ENCODE results near the gene C1QTNF12.

C1QTNF12 gene

DNA sequence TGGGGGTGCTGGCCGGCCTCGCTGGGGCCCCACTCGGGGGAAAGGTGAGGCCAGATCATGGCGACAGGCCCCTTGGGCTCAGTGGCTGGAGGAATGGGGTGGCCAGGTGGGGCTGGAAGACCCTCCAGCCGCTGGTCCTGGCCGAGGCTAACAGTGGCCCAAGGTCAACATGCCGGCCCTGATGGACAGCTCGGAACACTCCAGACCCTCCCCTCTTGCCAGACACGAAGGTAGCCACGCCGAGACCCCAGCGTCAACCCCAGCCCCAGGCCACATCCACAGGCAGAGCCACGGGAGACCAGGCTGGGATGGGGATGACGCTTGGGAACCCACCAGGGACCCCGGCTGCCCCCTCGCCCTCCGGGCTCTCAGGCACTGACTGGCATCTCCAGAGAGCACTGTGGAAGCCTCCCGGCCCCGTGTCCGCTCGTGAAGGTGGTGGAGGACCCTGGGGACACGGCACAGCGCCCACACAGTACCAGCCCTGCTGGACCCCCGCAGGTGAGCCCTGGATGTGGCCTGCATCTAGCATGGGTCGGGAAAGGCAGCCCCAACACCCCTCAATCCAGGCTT is 905 bp upstream of the C1QTNF12 start:
- Histone ChIP-seq H3K4me3 (ENCODE audit: low read length) (no peak overlapping the region), H3K4me2 (ENCODE audit: low read depth, low read length) (no peak overlapping the region)
- no peak for TF ChIP-seq EZH2phosphoT487 (IDR thresholded peaks at IDR 0.05; ENCODE audit: low read length)
- TF ChIP-seq, protein P1, sequence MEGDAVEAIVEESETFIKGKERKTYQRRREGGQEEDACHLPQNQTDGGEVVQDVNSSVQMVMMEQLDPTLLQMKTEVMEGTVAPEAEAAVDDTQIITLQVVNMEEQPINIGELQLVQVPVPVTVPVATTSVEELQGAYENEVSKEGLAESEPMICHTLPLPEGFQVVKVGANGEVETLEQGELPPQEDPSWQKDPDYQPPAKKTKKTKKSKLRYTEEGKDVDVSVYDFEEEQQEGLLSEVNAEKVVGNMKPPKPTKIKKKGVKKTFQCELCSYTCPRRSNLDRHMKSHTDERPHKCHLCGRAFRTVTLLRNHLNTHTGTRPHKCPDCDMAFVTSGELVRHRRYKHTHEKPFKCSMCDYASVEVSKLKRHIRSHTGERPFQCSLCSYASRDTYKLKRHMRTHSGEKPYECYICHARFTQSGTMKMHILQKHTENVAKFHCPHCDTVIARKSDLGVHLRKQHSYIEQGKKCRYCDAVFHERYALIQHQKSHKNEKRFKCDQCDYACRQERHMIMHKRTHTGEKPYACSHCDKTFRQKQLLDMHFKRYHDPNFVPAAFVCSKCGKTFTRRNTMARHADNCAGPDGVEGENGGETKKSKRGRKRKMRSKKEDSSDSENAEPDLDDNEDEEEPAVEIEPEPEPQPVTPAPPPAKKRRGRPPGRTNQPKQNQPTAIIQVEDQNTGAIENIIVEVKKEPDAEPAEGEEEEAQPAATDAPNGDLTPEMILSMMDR (IDR thresholded peaks at IDR 0.05; ENCODE audit: low read length) = no peak
- no peak for TF ChIP-seq EZH2 (optimal IDR thresholded peaks at IDR 0.05; ENCODE audit: low read depth, low read length)

DNA sequence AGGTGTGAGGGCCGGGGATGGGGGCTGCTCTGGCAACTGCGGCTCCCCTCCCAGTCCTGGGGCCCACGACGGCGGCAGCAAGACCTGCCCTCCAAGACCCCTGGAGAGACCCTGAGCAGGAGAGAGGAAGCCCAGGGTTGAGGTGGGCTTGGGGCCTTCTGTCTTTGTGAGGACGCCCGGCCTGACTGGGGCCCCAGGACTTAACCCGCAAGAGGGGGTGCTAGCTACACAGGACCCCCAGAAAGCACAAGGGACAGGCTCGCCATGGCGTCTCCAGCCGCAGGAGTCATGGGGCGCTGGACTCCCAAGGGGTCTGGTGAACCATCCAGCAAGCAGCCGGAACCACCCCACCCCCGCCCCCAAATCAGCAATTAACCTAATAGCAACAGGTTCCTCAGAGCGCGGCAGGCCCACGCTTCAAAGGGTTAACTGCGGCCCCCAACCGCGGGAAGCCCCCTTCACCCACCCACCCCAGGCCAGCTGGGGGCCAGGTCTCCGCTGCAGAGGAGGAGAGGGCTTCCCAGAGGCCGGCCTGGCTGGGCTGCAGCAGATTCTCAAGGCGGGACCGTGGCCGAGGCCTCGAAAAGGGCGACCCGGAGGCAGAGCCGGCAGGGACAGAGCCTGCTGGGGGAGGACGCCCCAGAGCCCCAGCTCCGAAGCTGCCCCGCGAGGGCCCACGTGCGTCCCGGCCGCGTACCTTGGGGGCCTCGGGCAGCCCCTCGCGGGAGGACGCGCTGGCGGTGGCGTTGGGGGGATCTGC is 525 bp downstream of the C1QTNF12 start:
- no peaks in the 10 kb centered on the region for H3K36me3 ChIP-seq (replicated peaks; ENCODE audit: insufficient read depth, low read length)
- H3K79me2 ChIP-seq (ENCODE audit: low read length) = no peaks in the 10 kb centered on the region
- peaks cover 38% of the 10 kb centered on the region for H3K27me3 ChIP-seq (replicated peaks; ENCODE audit: insufficient read depth, low read length)
- no peak overlapping the region for H3K27ac ChIP-seq (ENCODE audit: low read length)
- DNase-seq = no peak
- H3K4me1 ChIP-seq (ENCODE audit: low read length) = no peaks in the 10 kb centered on the region
- H2AFZ ChIP-seq (ENCODE audit: low read length) = no peak overlapping the region
- no peak overlapping the region for H3K9ac ChIP-seq (ENCODE audit: low read length)
- H3K4me2 ChIP-seq (ENCODE audit: low read depth, low read length) = no peak overlapping the region
- H3K9me3 ChIP-seq (replicated peaks; ENCODE audit: insufficient read depth, low read length) = no peaks in the 10 kb centered on the region
- no peaks in the 10 kb centered on the region for H3K9me2 ChIP-seq (replicated peaks; ENCODE audit: insufficient read depth, low read length)
- H4K20me1 ChIP-seq (ENCODE audit: insufficient read depth, low read length) = no peaks in the 10 kb centered on the region
- H3F3A ChIP-seq (ENCODE audit: insufficient read depth, low read length) = no peaks in the 10 kb centered on the region
- H3K4me3 ChIP-seq (ENCODE audit: low read length) = no peak overlapping the region
- TF ChIP-seq EZH2 (optimal IDR thresholded peaks at IDR 0.05; ENCODE audit: low read depth, low read length) = no peak
- no peak for TF ChIP-seq EZH2phosphoT487 (IDR thresholded peaks at IDR 0.05; ENCODE audit: low read length)
- TF ChIP-seq, protein P1 (IDR thresholded peaks at IDR 0.05; ENCODE audit: low read length) = no peak

More for the DNA sequence above, 905 bp upstream of the C1QTNF12 start:
- Histone ChIP-seq H3K9me2 (replicated peaks; ENCODE audit: insufficient read depth, low read length) (no peaks in the 10 kb centered on the region), H3F3A (ENCODE audit: insufficient read depth, low read length) (no peaks in the 10 kb centered on the region), H3K36me3 (replicated peaks; ENCODE audit: insufficient read depth, low read length) (no peaks in the 10 kb centered on the region), H3K27me3 (replicated peaks; ENCODE audit: insufficient read depth, low read length) (peaks cover 24% of the 10 kb centered on the region), H3K9ac (ENCODE audit: low read length) (no peak overlapping the region), H3K9me3 (replicated peaks; ENCODE audit: insufficient read depth, low read length) (no peaks in the 10 kb centered on the region), H3K27ac (ENCODE audit: low read length) (no peak overlapping the region), H4K20me1 (ENCODE audit: insufficient read depth, low read length) (no peaks in the 10 kb centered on the region), H3K4me1 (ENCODE audit: low read length) (no peaks in the 10 kb centered on the region), H2AFZ (ENCODE audit: low read length) (no peak overlapping the region), H3K79me2 (ENCODE audit: low read length) (no peaks in the 10 kb centered on the region)
- DNase-seq = no peak

DNA sequence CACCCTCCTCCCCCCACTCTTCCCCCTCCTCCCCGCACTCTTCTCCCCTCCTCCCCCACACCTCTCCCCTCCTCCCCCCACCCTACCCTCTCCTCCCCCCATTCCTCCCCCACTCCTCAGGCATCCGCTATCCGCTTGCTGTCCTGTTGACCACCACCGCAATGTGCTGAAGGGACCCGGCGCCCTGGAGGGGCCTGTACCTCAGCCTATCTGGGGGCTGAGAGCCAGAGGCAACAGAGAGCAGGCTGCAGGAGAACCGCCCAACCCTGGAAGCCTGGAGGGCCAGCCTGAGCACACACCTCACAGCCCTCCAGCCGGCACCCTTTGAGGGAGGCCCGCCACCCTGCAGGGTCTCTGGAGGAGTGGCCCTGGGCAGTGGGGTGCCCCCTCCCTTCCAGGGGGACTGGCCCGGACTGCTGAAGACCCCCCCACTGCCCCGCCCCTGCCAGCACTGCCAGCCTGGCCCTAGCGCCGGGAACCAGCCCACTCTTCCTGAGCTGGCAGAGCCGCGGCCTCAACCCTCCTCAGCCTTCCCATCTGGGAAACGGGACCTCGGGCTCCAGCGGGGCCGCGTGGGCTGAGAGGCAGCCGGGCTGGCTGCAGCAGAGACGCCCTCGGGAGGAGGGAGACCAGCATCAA is 1.2 kb downstream of the C1QTNF12 start:
- no peaks in the 10 kb centered on the region for H3F3A ChIP-seq (ENCODE audit: insufficient read depth, low read length)
- no peaks in the 10 kb centered on the region for H4K20me1 ChIP-seq (ENCODE audit: insufficient read depth, low read length)
- no peaks in the 10 kb centered on the region for H3K36me3 ChIP-seq (replicated peaks; ENCODE audit: insufficient read depth, low read length)
- H3K79me2 ChIP-seq (ENCODE audit: low read length) = no peaks in the 10 kb centered on the region
- no peaks in the 10 kb centered on the region for H3K9me3 ChIP-seq (replicated peaks; ENCODE audit: insufficient read depth, low read length)
- no peak overlapping the region for H3K27ac ChIP-seq (ENCODE audit: low read length)
- no peak overlapping the region for H3K4me2 ChIP-seq (ENCODE audit: low read depth, low read length)
- no peak overlapping the region for H3K4me3 ChIP-seq (ENCODE audit: low read length)
- no peak overlapping the region for H3K9ac ChIP-seq (ENCODE audit: low read length)
- no peaks in the 10 kb centered on the region for H3K4me1 ChIP-seq (ENCODE audit: low read length)
- no peak for DNase-seq
- H3K9me2 ChIP-seq (replicated peaks; ENCODE audit: insufficient read depth, low read length) = no peaks in the 10 kb centered on the region
- peaks cover 42% of the 10 kb centered on the region for H3K27me3 ChIP-seq (replicated peaks; ENCODE audit: insufficient read depth, low read length)
- H2AFZ ChIP-seq (ENCODE audit: low read length) = no peak overlapping the region
- TF ChIP-seq, protein P1 (IDR thresholded peaks at IDR 0.05; ENCODE audit: low read length) = no peak
- TF ChIP-seq EZH2 (optimal IDR thresholded peaks at IDR 0.05; ENCODE audit: low read depth, low read length) (no peak), EZH2phosphoT487 (IDR thresholded peaks at IDR 0.05; ENCODE audit: low read length) (no peak)

Measured in MM.1S (cell line).